ENCODE measurements around the gene TST. TPM values are rescaled to one million over a fixed set of nuclear protein-coding genes. Genes with fewer than 3 reads are reported as not detected.
A peak's percentile ranks its signal among the peaks of the same experiment; 100 is the strongest.

The TST gene
- total RNA-seq, 1 donor from 2014 or later: 10.4 TPM

- H3K36me3 Mint-ChIP-seq (ENCODE audit: unreplicated experiment): peaks cover 6% of the 10 kb centered on the region
- no peak for TF ChIP-seq CTCF (IDR thresholded peaks at IDR 0.05; ENCODE audit: partially characterized antibody, unreplicated experiment)
- H3K27ac Mint-ChIP-seq (ENCODE audit: unreplicated experiment): no peak overlapping the region
- peaks cover 7% of the 10 kb centered on the region for H3K4me1 Mint-ChIP-seq (ENCODE audit: low read depth, unreplicated experiment)
- peaks cover 2% of the 10 kb centered on the region for H3K9me3 Mint-ChIP-seq (ENCODE audit: unreplicated experiment)
- peaks cover 2% of the 10 kb centered on the region for H3K27me3 Mint-ChIP-seq (ENCODE audit: unreplicated experiment)
- no peak overlapping the region for H3K4me3 Mint-ChIP-seq (ENCODE audit: unreplicated experiment)
- no peak for DNase-seq
Observed at GRCh38 chr22:37061611-37062375, 42.5 kb upstream of the TST start.

- H3K4me3 Mint-ChIP-seq (ENCODE audit: unreplicated experiment): no peak overlapping the region
- H3K27me3 Mint-ChIP-seq (ENCODE audit: unreplicated experiment): peaks cover 2% of the 10 kb centered on the region
- H3K9me3 Mint-ChIP-seq (ENCODE audit: unreplicated experiment): peaks cover 2% of the 10 kb centered on the region
- TF ChIP-seq CTCF (IDR thresholded peaks at IDR 0.05; ENCODE audit: partially characterized antibody, unreplicated experiment): no peak
- no peak overlapping the region for H3K27ac Mint-ChIP-seq (ENCODE audit: unreplicated experiment)
- DNase-seq: peak; percentile 13
- H3K4me1 Mint-ChIP-seq (ENCODE audit: low read depth, unreplicated experiment): peaks cover 3% of the 10 kb centered on the region
- peaks cover 6% of the 10 kb centered on the region for H3K36me3 Mint-ChIP-seq (ENCODE audit: unreplicated experiment)
Observed at GRCh38 chr22:37060801-37061610, 41.8 kb upstream of the TST start.

- Mint-ChIP-seq H3K4me1 (ENCODE audit: low read depth, unreplicated experiment) (peaks cover 8% of the 10 kb centered on the region), H3K27me3 (ENCODE audit: unreplicated experiment) (peaks cover 5% of the 10 kb centered on the region), H3K4me3 (ENCODE audit: unreplicated experiment) (no peak overlapping the region), H3K27ac (ENCODE audit: unreplicated experiment) (no peak overlapping the region), H3K36me3 (ENCODE audit: unreplicated experiment) (peaks cover 6% of the 10 kb centered on the region), H3K9me3 (ENCODE audit: unreplicated experiment) (peaks cover 2% of the 10 kb centered on the region)
- no peak for DNase-seq
- no peak for TF ChIP-seq CTCF (IDR thresholded peaks at IDR 0.05; ENCODE audit: partially characterized antibody, unreplicated experiment)
Observed at GRCh38 chr22:37059876-37060449, 40.7 kb upstream of the TST start.

GRCh38 chr22:37058917-37059701 is 39.9 kb upstream of the TST start:
- H3K9me3 Mint-ChIP-seq (ENCODE audit: unreplicated experiment): peaks cover 2% of the 10 kb centered on the region

More at GRCh38 chr22:37058917-37059701, 39.9 kb upstream of the TST start:
- H3K36me3 Mint-ChIP-seq (ENCODE audit: unreplicated experiment): peaks cover 6% of the 10 kb centered on the region
- TF ChIP-seq CTCF (IDR thresholded peaks at IDR 0.05; ENCODE audit: partially characterized antibody, unreplicated experiment): peak; percentile 16
- peaks cover 5% of the 10 kb centered on the region for H3K27me3 Mint-ChIP-seq (ENCODE audit: unreplicated experiment)
- peaks cover 16% of the 10 kb centered on the region for H3K4me1 Mint-ChIP-seq (ENCODE audit: low read depth, unreplicated experiment)
- DNase-seq: no peak
- H3K4me3 Mint-ChIP-seq (ENCODE audit: unreplicated experiment): no peak overlapping the region
- H3K27ac Mint-ChIP-seq (ENCODE audit: unreplicated experiment): no peak overlapping the region
